ENCODE results near the gene ZNF445. TPM values are rescaled to one million over a fixed set of nuclear protein-coding genes. Genes with fewer than 3 reads are reported as not detected.

Gene ZNF445
- total RNA-seq, 4 donors from 2014 or later: 5.3 to 35.6 (median 19.8) TPM

DNA sequence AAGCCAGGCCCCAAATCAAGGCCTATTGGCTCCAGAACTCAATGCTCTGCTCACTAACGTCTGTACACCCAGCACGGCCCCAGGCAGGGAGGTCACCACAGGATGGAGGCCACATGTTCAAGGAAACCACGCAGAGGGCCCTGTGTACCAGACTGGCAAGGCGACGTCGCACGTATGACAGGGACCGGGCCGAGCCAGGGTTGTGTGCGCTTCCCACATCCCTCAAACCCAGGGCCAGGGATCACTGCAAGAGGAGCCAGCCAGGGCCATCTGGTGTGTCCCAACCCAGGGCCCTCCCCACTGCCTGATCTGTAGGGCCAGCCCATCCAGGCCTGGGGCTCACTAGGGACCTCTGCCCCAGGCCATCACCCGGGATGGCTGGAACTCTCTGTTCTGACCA, 62.0 kb downstream of the ZNF445 start:
- DNase-seq: no peak
- H3K9me3 ChIP-seq: no peaks in the 10 kb centered on the region
- H3K36me3 ChIP-seq: no peaks in the 10 kb centered on the region
- intact Hi-C loops (cut with DNase I; ENCODE audit: low total_unique reads): no loop called here
- H3K27ac ChIP-seq: no peak overlapping the region
- no peaks in the 10 kb centered on the region for H3K4me1 ChIP-seq
- TF ChIP-seq, protein P1, sequence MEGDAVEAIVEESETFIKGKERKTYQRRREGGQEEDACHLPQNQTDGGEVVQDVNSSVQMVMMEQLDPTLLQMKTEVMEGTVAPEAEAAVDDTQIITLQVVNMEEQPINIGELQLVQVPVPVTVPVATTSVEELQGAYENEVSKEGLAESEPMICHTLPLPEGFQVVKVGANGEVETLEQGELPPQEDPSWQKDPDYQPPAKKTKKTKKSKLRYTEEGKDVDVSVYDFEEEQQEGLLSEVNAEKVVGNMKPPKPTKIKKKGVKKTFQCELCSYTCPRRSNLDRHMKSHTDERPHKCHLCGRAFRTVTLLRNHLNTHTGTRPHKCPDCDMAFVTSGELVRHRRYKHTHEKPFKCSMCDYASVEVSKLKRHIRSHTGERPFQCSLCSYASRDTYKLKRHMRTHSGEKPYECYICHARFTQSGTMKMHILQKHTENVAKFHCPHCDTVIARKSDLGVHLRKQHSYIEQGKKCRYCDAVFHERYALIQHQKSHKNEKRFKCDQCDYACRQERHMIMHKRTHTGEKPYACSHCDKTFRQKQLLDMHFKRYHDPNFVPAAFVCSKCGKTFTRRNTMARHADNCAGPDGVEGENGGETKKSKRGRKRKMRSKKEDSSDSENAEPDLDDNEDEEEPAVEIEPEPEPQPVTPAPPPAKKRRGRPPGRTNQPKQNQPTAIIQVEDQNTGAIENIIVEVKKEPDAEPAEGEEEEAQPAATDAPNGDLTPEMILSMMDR (IDR thresholded peaks at IDR 0.05): no peak
- TF ChIP-seq POLR2A (IDR thresholded peaks at IDR 0.05): no peak
- no peaks in the 10 kb centered on the region for H3K27me3 ChIP-seq
- no peak overlapping the region for H3K4me3 ChIP-seq

DNA sequence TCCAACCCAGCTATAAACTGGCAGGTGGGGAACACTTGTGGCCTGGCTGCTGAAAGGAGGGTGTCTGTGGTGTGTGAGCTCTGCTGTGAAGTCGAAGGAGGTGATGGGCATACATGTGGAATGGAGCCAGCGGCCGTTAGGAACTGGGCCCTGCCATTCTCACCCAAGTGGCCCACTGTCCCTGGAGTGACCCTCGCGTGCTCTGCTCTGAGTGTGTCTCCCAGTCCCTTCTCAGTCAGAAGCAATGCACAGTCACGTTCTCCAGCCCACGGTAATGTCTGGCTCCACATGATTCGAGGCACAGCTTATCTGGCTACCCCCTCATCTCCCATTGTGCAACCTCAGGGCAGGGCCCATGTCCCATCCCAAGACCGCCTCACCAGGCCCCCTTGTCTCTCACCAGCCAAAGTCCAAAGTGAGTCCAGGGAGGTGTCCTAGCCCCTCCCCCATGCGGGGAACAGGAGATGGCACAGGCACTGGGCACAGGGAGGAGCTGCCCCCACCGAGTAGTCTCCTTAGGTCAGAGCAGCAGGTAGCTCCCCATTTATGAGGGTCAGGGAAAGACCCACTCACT, 62.9 kb downstream of the ZNF445 start:
- no peak overlapping the region for H3K27ac ChIP-seq
- no peaks in the 10 kb centered on the region for H3K36me3 ChIP-seq
- no peak for TF ChIP-seq POLR2A (IDR thresholded peaks at IDR 0.05)
- TF ChIP-seq, protein P1 (IDR thresholded peaks at IDR 0.05): no peak
- no peaks in the 10 kb centered on the region for H3K9me3 ChIP-seq
- intact Hi-C loops (cut with DNase I; ENCODE audit: low total_unique reads): no loop called here
- DNase-seq: no peak
- no peak overlapping the region for H3K4me3 ChIP-seq
- H3K27me3 ChIP-seq: no peaks in the 10 kb centered on the region
- no peaks in the 10 kb centered on the region for H3K4me1 ChIP-seq

DNA sequence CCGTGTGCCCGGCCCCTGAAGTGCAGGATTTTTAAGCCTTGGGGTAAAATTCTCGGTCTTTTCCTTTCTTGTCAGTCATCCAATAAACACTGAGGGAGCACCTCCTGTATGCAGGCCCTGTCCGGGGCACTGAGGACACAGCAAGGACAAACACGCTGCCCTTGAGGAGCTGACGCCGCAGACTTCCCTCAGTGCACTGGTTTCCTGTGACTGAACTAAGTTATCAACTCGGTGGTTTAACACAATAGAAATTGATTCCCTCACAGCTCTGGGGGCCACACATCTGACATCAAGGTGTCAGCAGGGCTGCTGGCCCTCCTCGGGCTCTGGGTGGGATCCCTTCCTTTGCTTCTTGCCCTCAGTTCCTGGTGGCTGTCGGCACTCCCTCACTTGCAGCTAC, 65.1 kb downstream of the ZNF445 start:
- no peaks in the 10 kb centered on the region for H3K4me1 ChIP-seq
- intact Hi-C loops (cut with DNase I; ENCODE audit: low total_unique reads): no loop called here

DNA sequence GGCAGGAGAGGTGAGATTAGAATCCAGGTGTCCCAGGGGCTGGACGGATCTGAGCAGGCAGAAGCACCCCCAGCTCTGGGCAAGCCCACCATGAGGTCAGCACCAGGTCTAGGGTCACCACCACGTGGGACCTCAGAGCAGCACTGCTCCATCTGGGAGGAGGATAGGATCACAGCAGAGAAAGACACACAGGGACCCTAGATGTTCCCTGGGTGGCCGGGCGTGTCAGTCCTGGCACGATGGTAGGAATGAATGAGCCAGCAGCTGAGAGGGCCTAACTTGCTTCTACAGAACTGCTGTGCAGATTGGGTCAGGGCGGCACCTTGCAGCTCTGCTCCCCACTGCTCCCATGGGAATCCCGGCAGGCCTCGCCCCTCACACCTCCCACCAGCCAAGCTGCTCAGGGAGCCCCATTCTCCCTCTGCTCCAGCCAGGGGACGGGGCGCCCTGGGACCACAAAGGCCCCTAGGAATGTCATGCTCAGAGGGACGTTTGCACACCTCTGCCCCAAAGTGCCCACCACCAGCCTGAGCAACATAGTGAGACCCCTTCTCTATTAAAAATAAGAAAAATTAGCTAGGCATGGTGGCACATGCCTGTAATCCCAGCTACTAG, 66.3 kb downstream of the ZNF445 start:
- no peak overlapping the region for H3K27ac ChIP-seq
- no peak overlapping the region for H3K4me3 ChIP-seq
- H3K4me1 ChIP-seq: no peaks in the 10 kb centered on the region
- H3K36me3 ChIP-seq: no peaks in the 10 kb centered on the region
- H3K27me3 ChIP-seq: no peaks in the 10 kb centered on the region
- no peaks in the 10 kb centered on the region for H3K9me3 ChIP-seq
- no peak for DNase-seq
- TF ChIP-seq POLR2A (IDR thresholded peaks at IDR 0.05): no peak
- TF ChIP-seq, protein P1 (IDR thresholded peaks at IDR 0.05): no peak
- intact Hi-C loops (cut with DNase I; ENCODE audit: low total_unique reads): no loop called here

More for the DNA sequence above, 65.1 kb downstream of the ZNF445 start:
- no peak for DNase-seq
- Histone ChIP-seq H3K36me3 (no peaks in the 10 kb centered on the region), H3K27me3 (no peaks in the 10 kb centered on the region), H3K9me3 (no peaks in the 10 kb centered on the region), H3K27ac (no peak overlapping the region), H3K4me3 (no peak overlapping the region)
- TF ChIP-seq, protein P1 (IDR thresholded peaks at IDR 0.05): no peak
- TF ChIP-seq POLR2A (IDR thresholded peaks at IDR 0.05): no peak

DNA sequence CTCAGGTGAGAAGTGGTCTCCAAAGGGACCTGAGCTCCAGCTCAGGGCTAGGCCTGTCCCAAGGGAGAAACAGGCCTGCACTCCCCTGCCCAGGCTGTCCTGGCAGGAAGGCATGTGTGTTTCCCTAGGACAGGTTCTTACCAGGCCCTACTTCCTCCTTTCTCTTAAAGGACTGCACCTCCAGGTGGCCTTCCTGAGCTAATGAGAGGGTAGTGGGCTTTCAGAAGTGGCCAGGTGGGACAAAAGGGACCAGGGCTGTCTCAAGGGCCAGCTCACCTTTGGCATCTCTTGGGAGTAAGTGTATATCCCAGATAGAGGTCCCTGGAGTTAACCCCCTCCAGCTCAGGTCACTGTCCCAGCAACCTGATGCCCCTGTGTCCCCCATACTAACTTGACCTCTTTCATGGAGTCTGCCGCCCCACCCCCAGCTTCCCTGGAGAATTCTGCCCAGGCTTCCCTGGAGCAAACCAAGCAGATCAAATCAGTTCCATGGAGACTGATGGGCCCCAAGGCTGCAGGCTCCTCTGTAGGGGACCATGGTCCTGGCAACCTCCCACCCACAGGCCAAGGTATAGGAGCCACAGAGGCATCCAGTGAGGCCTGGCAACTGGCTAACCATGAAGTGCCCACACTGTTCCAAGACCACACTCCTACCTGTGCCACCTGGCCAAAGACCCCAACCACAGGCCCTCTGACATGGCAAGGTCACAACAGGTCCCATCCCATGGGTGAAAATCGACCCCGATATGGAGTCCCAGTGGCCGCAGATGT, 67.6 kb downstream of the ZNF445 start:
- no peak for TF ChIP-seq POLR2A (IDR thresholded peaks at IDR 0.05)
- TF ChIP-seq, protein P1 (IDR thresholded peaks at IDR 0.05): no peak
- Histone ChIP-seq H3K4me3 (no peak overlapping the region), H3K36me3 (no peaks in the 10 kb centered on the region), H3K27ac (no peak overlapping the region), H3K27me3 (no peaks in the 10 kb centered on the region), H3K4me1 (no peaks in the 10 kb centered on the region), H3K9me3 (no peaks in the 10 kb centered on the region)
- DNase-seq: no peak
- intact Hi-C loops (cut with DNase I; ENCODE audit: low total_unique reads): no loop called here

Data from uterus (tissue), 4 donors.